Activated CD4-positive, CD25-positive, alpha-beta regulatory T cell (primary cell): ENCODE data around the gene FFAR2.
A peak's percentile ranks its signal among the peaks of the same experiment; 100 is the strongest.

Source experiments
- DNase-seq, 4 experiments: peaks; one replicate each; lab custom pipeline; 2025; lab: John Stamatoyannopoulos, UW

The FFAR2 gene

DNA sequence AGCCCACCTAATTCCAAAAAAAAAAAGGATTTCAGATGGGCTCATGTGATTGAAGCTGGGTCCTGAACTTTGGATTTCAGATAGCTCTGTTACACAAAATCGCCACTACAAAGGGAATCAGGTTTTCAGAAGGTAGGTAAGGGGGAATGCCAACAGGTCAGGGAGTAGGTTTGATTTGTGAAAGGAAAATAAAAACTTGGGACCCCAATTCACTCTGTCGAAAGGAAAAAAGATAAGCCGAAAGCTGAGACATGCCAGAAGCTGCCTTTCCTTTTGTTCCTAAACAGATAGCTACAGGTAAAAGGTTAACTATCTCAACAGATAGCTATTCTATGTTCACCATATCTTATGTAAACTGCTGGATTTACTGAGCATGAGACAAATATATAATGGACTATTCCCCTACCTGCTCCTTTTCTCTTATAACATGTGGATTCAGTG lies 38.2 kb downstream of the FFAR2 start:
- DNase-seq, result no peak

DNA sequence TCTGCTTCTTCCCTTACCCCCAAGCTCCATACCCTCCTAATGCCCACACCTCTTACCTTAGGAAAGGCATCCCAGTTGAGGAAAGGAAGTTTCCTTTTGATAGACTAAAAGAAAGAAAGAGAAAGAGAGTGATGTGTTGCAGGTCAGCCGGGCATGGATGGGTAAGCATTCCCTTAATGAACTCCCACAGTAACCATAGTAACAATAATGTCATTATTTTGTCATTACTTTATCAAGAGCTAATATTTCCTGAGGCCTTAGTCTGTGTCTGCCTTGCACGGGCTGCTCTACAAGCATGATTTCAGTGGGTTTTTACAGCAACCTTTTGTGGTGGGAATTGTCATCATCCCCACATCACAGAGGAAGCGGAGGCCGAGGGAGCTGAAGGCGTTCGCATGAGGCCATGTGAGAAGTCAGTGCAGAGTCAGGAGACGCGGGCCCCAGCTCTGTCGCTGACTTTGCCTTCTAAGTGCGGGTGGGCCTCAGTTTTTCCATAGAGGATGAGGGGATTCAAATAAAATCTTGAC lies 39.7 kb downstream of the FFAR2 start:
- no peak for DNase-seq

DNA sequence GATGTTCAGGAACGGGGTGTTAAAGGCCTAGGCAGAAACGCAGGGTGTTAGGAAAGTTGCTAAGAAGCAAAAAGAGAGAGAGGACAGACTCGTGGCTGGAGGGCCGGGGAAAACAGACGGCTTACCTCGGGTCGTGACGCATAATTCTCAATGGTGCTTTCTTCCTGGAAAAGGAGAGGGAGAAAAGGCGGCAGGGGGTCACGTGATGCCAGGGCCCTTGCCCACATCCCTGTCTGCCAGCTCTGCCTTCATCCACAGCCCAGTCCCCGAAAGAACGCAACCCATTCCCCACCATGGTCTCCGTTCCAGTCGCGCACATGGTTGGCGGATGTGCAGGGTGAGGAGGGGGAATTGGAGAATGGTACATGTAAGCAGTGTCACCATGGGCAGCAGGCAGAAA lies 40.6 kb downstream of the FFAR2 start:
- DNase-seq, result no peak

DNA sequence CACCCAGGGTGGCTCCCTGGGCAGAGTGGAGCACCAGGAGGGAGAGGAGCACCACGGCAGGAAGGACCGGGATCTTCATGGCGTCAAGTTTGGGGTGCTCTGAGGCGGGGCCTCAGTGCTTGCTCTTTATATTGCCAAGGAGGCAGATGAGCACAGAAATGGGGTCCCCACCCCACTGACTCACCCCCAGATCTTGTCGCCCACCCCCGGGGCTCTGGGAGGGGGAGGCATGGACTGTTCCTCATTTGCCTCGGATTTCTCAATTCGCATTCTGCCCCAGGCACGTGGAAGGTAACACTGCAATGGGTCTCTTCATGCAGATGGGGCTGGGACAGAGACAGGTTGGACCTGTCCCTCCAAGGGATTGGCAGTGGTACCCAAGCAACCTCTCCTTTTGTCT lies 42.3 kb downstream of the FFAR2 start, which contains the start of gene KRTDAP:
KRTDAP (minus strand) TSS at position 101 of the 400 bp plus-strand sequence; CDS start at position 79, 22 bp downstream.
- no peak for DNase-seq

DNA sequence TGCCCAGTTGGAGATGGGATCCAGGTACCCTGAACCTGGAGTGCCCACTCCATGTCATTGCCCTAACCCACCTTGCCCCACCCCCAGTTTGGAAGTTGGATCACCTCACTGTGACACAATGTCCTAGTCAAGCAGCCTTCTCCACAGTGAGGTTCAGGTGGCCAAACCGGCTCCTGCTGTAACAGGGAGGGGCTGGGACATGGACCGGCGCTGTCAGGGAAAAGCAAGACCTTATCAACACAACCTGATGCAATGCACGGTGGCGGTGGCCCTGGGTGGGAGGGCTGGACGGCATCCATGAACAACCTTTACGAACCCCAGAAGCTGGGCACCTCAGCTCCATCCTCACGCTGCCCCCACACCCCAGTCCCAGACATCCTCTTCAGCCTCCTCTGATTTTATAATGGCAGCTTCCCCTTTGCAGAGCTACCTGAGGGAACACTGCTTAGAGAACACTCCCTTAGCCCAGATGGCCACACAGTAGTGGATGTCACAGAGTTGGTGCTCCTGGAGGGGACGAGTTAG lies 43.8 kb downstream of the FFAR2 start:
- DNase-seq, result no peak

DNA sequence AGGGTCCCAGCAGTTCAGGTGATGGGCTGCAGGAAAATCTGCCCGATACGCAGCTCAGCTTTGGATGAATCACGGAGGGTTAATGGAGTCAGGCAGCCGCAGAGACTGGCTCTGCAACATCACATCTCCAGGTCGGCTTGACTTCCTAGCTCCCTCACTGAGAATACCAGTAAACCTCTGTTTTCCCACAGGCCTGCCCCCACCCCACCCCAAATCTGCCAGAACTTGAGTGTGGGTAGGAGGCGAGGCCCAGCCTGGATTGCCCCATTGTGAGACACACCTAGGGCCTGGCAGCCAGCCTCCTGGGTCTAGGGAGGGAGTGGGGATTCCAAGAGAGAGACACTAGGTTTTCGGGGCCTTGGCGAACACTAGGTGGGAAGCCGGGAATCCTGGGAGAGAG lies 45.9 kb downstream of the FFAR2 start:
- DNase-seq, result no peak

DNA sequence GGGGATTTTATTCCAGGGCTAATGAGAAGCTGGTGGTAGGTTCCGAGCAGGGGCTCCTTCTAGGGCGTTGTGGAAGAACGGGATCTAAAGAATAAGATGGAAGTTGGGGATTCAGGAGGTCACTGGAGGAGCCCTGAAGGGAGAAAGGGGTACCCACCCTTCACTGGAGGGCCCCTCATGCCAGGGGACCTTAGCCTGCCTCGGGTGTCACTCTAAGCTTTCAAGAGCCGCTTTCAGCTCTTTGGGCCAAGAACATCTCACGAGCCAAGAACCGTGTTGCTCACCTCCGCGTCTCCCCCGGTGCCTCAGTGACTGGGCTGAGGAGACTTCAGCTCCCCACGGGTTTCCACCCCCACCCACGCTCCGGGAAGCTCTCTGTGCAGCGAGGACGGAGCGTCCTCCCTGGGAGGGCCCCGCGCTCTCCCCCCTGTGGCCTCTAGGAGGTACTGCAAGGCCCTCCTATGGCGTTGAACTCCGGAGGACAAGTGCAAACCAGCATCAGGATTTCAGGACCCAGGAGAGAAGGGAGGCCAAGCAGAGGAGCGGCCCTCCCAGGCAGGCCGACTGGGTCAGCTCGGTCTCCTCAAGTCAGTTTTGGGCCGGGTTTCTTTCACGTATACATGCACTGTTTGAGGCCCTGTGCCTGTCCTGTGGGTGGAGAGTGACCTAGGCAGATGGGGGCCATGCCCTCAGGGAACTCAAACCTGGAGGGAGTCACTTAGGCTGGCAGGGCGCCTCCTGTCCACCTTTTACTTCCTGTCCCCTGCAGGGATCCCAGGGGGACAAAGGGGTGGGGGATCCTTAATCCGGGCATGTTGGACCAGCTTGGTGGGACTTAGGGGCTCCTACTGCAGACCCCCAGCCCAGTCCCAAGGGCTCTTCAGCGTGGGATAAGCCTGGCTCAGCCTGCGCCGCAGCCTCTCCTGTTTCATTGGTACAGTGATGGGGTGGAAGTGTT lies 47.3 kb downstream of the FFAR2 start:
- peak; percentile 36 to 45 (median 38) for DNase-seq

DNA sequence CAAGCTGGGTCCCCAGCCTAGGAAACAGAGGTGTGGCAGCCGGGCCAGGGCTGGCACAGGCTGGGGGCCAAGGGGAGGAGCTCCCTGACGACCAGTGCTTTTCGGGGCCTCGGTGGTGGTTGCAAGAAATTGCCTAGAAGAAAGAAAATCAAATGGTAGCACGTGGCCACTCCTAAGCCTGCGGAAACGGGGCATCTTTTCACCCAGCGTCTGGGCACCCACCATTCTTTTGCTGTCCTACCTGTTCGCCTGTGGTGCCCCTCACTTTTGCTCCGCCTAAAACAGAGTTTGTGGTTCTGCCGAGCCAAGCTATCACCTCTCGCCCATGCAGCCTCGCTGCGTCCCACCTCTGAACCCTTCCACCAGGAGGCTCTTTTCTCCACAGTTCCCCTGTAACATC lies 49.3 kb downstream of the FFAR2 start:
- no peak for DNase-seq

DNA sequence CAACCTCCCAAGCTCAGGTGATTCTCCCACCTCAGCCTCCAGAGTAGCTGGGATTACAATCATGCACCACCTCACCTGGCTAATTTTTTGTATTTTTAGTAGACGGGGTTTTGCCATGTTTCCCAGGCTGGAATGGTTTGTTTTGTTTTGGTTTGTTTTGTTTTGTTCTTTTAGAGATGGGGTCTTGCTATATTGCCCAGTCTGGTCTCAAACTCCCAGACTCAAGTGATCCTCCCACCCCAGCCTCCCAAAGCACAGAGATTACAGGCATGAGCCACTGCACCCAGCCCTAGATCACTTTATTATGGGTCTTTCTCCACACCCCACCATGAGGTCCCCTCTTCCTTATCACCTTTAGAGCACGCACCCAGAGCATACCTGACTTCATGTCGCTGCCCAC lies 50.2 kb downstream of the FFAR2 start:
- DNase-seq, result no peak

DNA sequence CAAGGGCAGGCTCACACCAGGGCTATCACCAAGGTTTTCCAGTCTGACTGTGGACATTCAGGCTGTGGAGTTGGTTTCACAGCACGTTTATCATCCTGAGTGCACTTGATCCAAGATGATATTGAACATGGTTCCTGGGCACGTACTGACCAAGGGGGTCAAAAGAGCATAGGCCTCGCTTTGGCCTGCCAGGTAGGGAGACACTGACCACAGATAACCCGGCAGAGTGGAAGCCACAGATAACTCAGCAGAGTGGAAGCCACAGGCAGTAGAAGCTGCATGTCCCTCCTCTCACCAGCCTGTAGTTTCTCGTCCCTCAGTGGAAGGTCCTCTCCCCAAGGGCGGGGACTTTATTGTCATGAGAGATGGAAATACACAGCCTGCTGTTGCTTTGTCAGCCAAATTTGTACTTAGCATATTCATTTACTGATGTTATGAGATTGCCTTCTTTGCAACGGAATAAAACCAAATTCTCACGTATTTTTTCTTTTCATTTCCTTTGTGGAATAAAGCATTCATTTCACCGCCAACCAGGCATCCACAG lies 51.0 kb downstream of the FFAR2 start:
- DNase-seq, result no peak

DNA sequence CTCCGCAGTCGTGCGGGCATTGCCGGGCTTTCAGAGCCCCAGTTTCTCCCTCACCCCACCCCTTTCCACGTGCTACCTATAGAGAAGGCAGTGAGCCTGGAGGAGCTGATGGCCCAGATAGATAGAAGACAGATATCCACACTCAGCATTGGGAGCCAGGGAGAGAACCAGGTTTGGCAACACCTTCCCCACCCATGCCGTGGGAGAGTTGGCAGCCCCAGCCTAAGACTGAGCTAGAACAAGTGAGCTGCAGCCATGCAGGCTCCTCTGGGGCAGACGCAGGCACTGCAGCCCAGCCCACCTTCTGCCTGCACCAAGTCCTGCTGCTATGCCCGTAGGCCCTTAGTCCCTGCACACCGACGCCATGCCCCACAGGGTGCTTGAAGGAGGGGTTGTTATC lies 52.6 kb downstream of the FFAR2 start:
- no peak for DNase-seq
